Calu3 (cell line): ENCODE measurements around the gene DMD. TPM values are rescaled to one million over a fixed set of nuclear protein-coding genes. Genes with fewer than 3 reads are reported as not detected.

Experiments used
- BruUV-seq: library from RNA; stranded (reverse); fragments of 400-500 nt; replicated peaks from 2 replicates; lab custom pipeline; 2021; lab: Mats Ljungman, UMichigan
- CTCF ChIA-PET: fragments of 300-600 bp; sonication (Branson Sonifier 250); formaldehyde crosslinking; loops from one replicate; lab custom pipeline; 2022; ENCODE audit warnings: antibody characterized with exemption; lab: Charles Lee
- DNase-seq: peaks from one replicate; pipeline ENCODE4 v3.0.0; 2022
- H3K27ac Mint-ChIP-seq: one replicate; pipeline ENCODE4 v1.8.0; 2022; ENCODE audit warnings: mixed read lengths; ENCODE audit not compliant: unreplicated experiment
- H3K27me3 Mint-ChIP-seq: one replicate; pipeline ENCODE4 v1.8.0; 2022; ENCODE audit warnings: mixed read lengths; ENCODE audit not compliant: unreplicated experiment
- H3K36me3 Mint-ChIP-seq: one replicate; pipeline ENCODE4 v1.8.0; 2022; ENCODE audit warnings: mild to moderate bottlenecking, moderate library complexity, mixed read lengths; ENCODE audit not compliant: insufficient read depth, unreplicated experiment
- H3K4me1 Mint-ChIP-seq: one replicate; pipeline ENCODE4 v1.8.0; 2022; ENCODE audit warnings: mild to moderate bottlenecking, low read depth, mixed read lengths; ENCODE audit not compliant: unreplicated experiment
- H3K4me3 Mint-ChIP-seq: one replicate; pipeline ENCODE4 v1.8.0; 2022; ENCODE audit warnings: mild to moderate bottlenecking, low read depth, moderate library complexity, mixed read lengths; ENCODE audit not compliant: unreplicated experiment
- H3K9me3 Mint-ChIP-seq: one replicate; pipeline ENCODE4 v1.8.0; 2022; ENCODE audit warnings: low read depth, mixed read lengths; ENCODE audit not compliant: unreplicated experiment
- intact Hi-C: fragments of 100-400 bp; cut with micrococcal nuclease; formaldehyde crosslinking; loops from one replicate; pipeline ENCODE4 v1.10.0; 2022; ENCODE audit not compliant: unreplicated experiment
- total RNA-seq: library from RNA; stranded (reverse); gene quantifications from 2 replicates; pipeline ENCODE4 v1.2.3, GENCODE V29; 2022
- TF ChIP-seq, protein P1 (sequence below): fragments of 200-600 bp; IDR thresholded peaks from one replicate; pipeline ENCODE4 v1.8.0; 2022; ENCODE audit warnings: antibody characterized with exemption; ENCODE audit not compliant: unreplicated experiment

Gene DMD
- total RNA-seq, 1 experiment from 2014 or later = 11.6 TPM

DNA sequence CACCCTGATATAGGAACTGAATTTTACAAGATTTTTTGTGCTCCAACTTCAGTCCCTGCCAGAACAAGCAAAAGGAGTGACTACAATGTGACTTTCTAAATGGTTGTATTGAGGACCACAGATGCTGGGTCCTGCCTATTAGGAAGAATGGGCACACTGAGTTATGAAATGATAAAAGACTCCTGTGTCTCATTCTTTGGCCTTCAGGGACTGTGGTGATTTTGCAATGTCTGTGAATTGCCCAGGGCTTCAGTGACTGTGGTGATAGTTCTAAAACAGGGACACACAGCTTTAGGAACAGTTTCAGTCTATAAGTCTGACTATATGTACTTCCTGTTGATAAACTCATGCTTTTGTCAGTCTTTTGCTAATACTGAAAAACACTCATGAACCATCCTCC lies 210.2 kb downstream of the DMD start:
- H3K36me3 Mint-ChIP-seq = no peaks in the 10 kb centered on the region
- H3K27ac Mint-ChIP-seq = no peak overlapping the region
- no peaks in the 10 kb centered on the region for H3K27me3 Mint-ChIP-seq
- CTCF ChIA-PET = no interaction called here
- H3K4me3 Mint-ChIP-seq = no peak overlapping the region
- intact Hi-C loops = no loop called here
- no peaks in the 10 kb centered on the region for H3K9me3 Mint-ChIP-seq
- DNase-seq = no peak
- H3K4me1 Mint-ChIP-seq = no peaks in the 10 kb centered on the region
- TF ChIP-seq, protein P1, sequence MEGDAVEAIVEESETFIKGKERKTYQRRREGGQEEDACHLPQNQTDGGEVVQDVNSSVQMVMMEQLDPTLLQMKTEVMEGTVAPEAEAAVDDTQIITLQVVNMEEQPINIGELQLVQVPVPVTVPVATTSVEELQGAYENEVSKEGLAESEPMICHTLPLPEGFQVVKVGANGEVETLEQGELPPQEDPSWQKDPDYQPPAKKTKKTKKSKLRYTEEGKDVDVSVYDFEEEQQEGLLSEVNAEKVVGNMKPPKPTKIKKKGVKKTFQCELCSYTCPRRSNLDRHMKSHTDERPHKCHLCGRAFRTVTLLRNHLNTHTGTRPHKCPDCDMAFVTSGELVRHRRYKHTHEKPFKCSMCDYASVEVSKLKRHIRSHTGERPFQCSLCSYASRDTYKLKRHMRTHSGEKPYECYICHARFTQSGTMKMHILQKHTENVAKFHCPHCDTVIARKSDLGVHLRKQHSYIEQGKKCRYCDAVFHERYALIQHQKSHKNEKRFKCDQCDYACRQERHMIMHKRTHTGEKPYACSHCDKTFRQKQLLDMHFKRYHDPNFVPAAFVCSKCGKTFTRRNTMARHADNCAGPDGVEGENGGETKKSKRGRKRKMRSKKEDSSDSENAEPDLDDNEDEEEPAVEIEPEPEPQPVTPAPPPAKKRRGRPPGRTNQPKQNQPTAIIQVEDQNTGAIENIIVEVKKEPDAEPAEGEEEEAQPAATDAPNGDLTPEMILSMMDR = no peak
- BruUV-seq = no TSS peak

DNA sequence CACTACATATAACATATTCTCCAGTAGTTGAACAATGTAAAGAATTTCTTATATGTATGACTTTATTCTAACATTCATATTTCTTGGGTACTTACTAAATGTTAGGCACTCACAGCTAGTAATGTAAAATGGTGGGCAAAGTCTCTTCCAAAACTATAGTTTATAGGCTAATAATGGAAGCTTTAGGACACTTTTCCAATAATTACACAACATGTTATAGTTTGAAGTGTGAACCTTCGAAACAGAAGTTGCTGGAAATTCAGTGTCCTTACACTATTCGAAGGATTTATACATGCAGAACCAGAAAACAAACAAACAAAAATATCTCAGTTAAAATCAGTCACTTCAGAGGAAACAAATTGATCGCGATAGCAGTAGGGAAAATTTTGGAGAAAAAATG lies 212.6 kb downstream of the DMD start:
- Mint-ChIP-seq H3K4me1 (no peaks in the 10 kb centered on the region), H3K27ac (no peak overlapping the region), H3K9me3 (no peaks in the 10 kb centered on the region), H3K27me3 (no peaks in the 10 kb centered on the region), H3K36me3 (no peaks in the 10 kb centered on the region), H3K4me3 (no peak overlapping the region)
- TF ChIP-seq, protein P1 = no peak
- intact Hi-C loops = no loop called here
- BruUV-seq = no TSS peak
- CTCF ChIA-PET = interaction anchor here (0.7 kb wide), 1 partner anchor 1462 kb away, joined by 11 read pairs; no protein-coding TSS in a partner anchor
- no peak for DNase-seq

DNA sequence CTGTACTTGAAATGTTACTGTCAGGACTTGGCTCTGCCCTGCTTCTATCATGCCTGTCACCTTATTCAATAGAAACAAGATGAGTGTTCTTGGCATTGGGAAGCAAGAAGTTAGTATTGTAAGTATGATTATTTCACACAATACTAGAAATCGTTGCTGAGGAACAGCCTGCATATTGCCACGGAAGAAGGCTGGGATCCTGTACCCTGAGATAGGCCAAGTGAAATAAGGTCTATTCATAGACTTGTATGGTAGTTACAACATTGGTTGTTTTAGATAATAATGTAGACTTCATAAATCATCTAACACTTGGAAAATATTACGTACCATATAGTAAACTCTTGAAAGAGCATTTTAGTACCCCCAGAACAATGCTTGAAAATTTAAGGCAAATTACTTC lies 215.9 kb downstream of the DMD start:
- intact Hi-C loops = no loop called here
- Mint-ChIP-seq H3K4me3 (no peak overlapping the region), H3K27me3 (no peaks in the 10 kb centered on the region), H3K9me3 (no peaks in the 10 kb centered on the region), H3K4me1 (no peaks in the 10 kb centered on the region), H3K27ac (no peak overlapping the region), H3K36me3 (no peaks in the 10 kb centered on the region)
- TF ChIP-seq, protein P1 = no peak
- no peak for DNase-seq
- CTCF ChIA-PET = no interaction called here
- BruUV-seq = no TSS peak

DNA sequence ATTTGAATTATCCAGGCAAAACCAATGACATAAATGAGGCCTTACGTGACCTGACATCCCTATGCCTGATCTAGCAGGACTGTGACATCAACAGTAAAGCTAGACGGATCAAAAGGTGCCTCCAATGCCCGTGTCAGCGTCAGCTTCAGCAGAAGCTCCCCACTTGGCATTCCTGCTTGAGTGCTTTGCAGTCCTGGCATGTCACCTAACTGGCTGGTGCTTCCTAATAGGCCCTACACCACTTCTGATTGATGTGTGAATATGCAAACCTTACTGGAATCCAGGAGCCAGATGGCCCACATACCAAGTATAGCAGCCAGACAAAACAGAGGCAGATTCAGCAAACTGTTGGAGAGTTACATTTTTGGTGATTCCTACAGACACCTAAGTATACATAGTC lies 224.2 kb downstream of the DMD start:
- TF ChIP-seq, protein P1 = no peak
- no peak overlapping the region for H3K27ac Mint-ChIP-seq
- intact Hi-C loops = no loop called here
- H3K9me3 Mint-ChIP-seq = no peaks in the 10 kb centered on the region
- no peaks in the 10 kb centered on the region for H3K27me3 Mint-ChIP-seq
- CTCF ChIA-PET = no interaction called here
- no peak for DNase-seq
- no peaks in the 10 kb centered on the region for H3K4me1 Mint-ChIP-seq
- BruUV-seq = no TSS peak
- no peak overlapping the region for H3K4me3 Mint-ChIP-seq
- no peaks in the 10 kb centered on the region for H3K36me3 Mint-ChIP-seq
